HG02970 (cell line): ENCODE results near the gene SV2C.
A peak's percentile ranks its signal among the peaks of the same experiment; 100 is the strongest.
"Not testable (repeated sequence)": the region's sequence is repeated elsewhere in the genome, so short reads cannot be mapped to it uniquely, and the experiment has no call there.

Experiments
- ATAC-seq: cut with Tn5 transposase; IDR thresholded peaks from one replicate; pipeline ENCODE4 v1.9.1; 2021; ENCODE audit warnings: mild to moderate bottlenecking, moderate library complexity, moderate number of reproducible peaks; ENCODE audit not compliant: unreplicated experiment, low FRiP score

The SV2C gene

GRCh38 chr5:76332102-76332501 is 248.9 kb downstream of the SV2C start:
- ATAC-seq: no peak

- no peak for ATAC-seq
Observed at GRCh38 chr5:76332611-76333205, 249.5 kb downstream of the SV2C start.

- ATAC-seq: no peak
Observed at GRCh38 chr5:76333571-76333970, 250.4 kb downstream of the SV2C start.

- no peak for ATAC-seq
Observed at GRCh38 chr5:76334574-76334973, 251.4 kb downstream of the SV2C start.

- not testable (repeated sequence) for ATAC-seq
Observed at GRCh38 chr5:76335451-76335850, 252.3 kb downstream of the SV2C start.

GRCh38 chr5:76336253-76336809 is 253.1 kb downstream of the SV2C start:
- ATAC-seq: not testable (repeated sequence)

- no peak for ATAC-seq
Observed at GRCh38 chr5:76337953-76338451, 254.8 kb downstream of the SV2C start.

GRCh38 chr5:76339919-76340318 is 256.7 kb downstream of the SV2C start:
- ATAC-seq: no peak

GRCh38 chr5:76341651-76342334 is 258.6 kb downstream of the SV2C start:
- ATAC-seq: no peak

GRCh38 chr5:76342474-76342873 is 259.3 kb downstream of the SV2C start:
- ATAC-seq: no peak

GRCh38 chr5:76345582-76345981 is 262.4 kb downstream of the SV2C start:
- ATAC-seq: no peak

GRCh38 chr5:76351176-76351575 is 268.0 kb downstream of the SV2C start:
- ATAC-seq: peak; percentile 32

- peak; percentile 80 for ATAC-seq
Observed at GRCh38 chr5:76351577-76351976, 268.4 kb downstream of the SV2C start.

GRCh38 chr5:76356887-76357286 is 273.7 kb downstream of the SV2C start:
- no peak for ATAC-seq

GRCh38 chr5:76363352-76364225 is 280.4 kb downstream of the SV2C start:
- ATAC-seq: no peak

GRCh38 chr5:76364226-76364589 is 281.0 kb downstream of the SV2C start:
- ATAC-seq: no peak

- no peak for ATAC-seq
Observed at GRCh38 chr5:76365561-76365960, 282.4 kb downstream of the SV2C start.

- ATAC-seq: no peak
Observed at GRCh38 chr5:76366596-76366995, 283.4 kb downstream of the SV2C start.

- no peak for ATAC-seq
Observed at GRCh38 chr5:76367623-76368371, 284.6 kb downstream of the SV2C start.

GRCh38 chr5:76368941-76369340 is 285.8 kb downstream of the SV2C start:
- no peak for ATAC-seq
